Cardiac muscle cell (in vitro differentiated cells and primary cell): ENCODE results near the gene CASS4. TPM values are rescaled to one million over a fixed set of nuclear protein-coding genes. Genes with fewer than 3 reads are reported as not detected.

Source experiments
- DNase-seq, 2 donors: peaks; one replicate each; pipeline versions ENCODE4 v3.0.0 to v3.0.0-alpha.2; 2010 to 2017; ENCODE audit warnings: low read depth in 1 of 2, low spot score in 1 of 2
- H3K27ac ChIP-seq: fragments of 200-600 bp; sonication (generic); 2 replicates; pipeline ENCODE4 v1.5.1; 2016
- H3K27me3 ChIP-seq: fragments of 200-600 bp; sonication (generic); 2 replicates; pipeline ENCODE4 v1.6.0; 2016; ENCODE audit warnings: control low read depth
- H3K36me3 ChIP-seq: fragments of 200-600 bp; sonication (generic); 2 replicates; pipeline ENCODE4 v1.5.1; 2016; ENCODE audit warnings: control low read depth
- H3K4me1 ChIP-seq: fragments of 200-600 bp; sonication (generic); 2 replicates; pipeline ENCODE4 v1.8.1; 2017; ENCODE audit warnings: low read depth, mild to moderate bottlenecking, mixed run types
- H3K4me3 ChIP-seq: fragments of 200-600 bp; sonication (generic); 2 replicates; pipeline ENCODE4 v1.5.1; 2016; ENCODE audit warnings: mild to moderate bottlenecking
- H3K9me3 ChIP-seq: fragments of 200-600 bp; sonication (generic); 2 replicates; pipeline ENCODE4 v1.5.1; 2017; ENCODE audit warnings: low read depth, mild to moderate bottlenecking, control low read depth
- polyA plus RNA-seq: library from polyadenylated mRNA; unstranded; fragments of >200 nt; fragmentation: Nextera tagmentation; extraction: Ambion mirVana; gene quantifications from 2 replicates; pipeline ENCODE4 v1.2.1, GENCODE V29; 2016
- total RNA-seq: library from RNA; depleted of rRNA; stranded (reverse); fragments of >200 nt; gene quantifications from 2 replicates; pipeline ENCODE4 v1.2.3, GENCODE V29; 2016
- TF ChIP-seq, protein P1 (sequence below): IDR thresholded peaks from 2 replicates; pipeline ENCODE4 v1.5.1; 2012; ENCODE audit warnings: low read depth, mild to moderate bottlenecking, low read length

The CASS4 gene
- total and polyA plus RNA-seq, 2 experiments from 2014 or later, result 0.12 TPM; not detected in 1

DNA sequence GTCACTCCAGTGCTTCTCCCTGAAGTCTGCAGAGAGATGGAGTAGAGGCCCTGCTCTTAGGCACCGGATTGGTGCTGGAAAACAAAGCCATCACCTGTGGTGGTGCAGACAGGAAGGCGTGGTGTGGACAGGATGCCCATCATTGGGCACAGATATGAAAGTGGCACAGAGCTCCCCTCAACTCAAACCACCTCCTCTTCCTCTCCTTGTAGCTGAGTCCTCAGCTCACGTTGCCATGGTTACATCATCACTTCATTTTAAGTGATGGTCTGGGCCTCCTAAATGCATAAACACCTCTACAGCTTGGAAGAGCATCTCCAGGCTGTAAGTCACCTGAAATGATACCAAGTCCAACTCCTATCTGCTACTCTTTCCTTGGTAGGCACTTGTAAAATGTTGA, 48.4 kb downstream of the CASS4 start:
- Histone ChIP-seq H3K9me3 (no peaks in the 10 kb centered on the region), H3K27me3 (peaks cover 41% of the 10 kb centered on the region), H3K4me3 (no peak overlapping the region), H3K36me3 (no peaks in the 10 kb centered on the region), H3K27ac (no peak overlapping the region), H3K4me1 (no peaks in the 10 kb centered on the region)
- TF ChIP-seq, protein P1, sequence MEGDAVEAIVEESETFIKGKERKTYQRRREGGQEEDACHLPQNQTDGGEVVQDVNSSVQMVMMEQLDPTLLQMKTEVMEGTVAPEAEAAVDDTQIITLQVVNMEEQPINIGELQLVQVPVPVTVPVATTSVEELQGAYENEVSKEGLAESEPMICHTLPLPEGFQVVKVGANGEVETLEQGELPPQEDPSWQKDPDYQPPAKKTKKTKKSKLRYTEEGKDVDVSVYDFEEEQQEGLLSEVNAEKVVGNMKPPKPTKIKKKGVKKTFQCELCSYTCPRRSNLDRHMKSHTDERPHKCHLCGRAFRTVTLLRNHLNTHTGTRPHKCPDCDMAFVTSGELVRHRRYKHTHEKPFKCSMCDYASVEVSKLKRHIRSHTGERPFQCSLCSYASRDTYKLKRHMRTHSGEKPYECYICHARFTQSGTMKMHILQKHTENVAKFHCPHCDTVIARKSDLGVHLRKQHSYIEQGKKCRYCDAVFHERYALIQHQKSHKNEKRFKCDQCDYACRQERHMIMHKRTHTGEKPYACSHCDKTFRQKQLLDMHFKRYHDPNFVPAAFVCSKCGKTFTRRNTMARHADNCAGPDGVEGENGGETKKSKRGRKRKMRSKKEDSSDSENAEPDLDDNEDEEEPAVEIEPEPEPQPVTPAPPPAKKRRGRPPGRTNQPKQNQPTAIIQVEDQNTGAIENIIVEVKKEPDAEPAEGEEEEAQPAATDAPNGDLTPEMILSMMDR, result no peak
- no peak for DNase-seq

DNA sequence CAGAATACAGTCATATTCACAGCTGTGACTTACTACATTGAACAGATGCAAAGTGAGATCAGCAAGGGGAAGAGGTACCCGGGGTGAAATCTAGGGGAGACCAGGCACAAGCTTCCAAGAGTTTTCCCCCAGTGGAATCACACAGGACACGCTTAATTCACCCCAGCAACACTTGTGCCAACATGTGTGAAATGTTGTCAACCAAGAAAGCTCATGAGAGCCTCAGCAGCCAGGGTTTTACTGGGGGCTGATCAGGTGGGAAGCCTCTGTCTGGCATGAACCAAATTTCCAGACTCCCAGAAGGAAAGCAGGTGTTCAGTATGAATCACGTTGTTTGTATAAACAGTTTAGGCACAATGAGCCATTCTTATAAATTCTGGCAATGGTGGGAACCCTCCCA, 49.5 kb downstream of the CASS4 start:
- H3K4me3 ChIP-seq, result no peak overlapping the region
- no peaks in the 10 kb centered on the region for H3K4me1 ChIP-seq
- H3K27me3 ChIP-seq, result peaks cover 41% of the 10 kb centered on the region
- TF ChIP-seq, protein P1, result no peak
- no peak overlapping the region for H3K27ac ChIP-seq
- no peaks in the 10 kb centered on the region for H3K9me3 ChIP-seq
- H3K36me3 ChIP-seq, result no peaks in the 10 kb centered on the region
- DNase-seq, result no peak

GRCh38 chr20:56463428-56463827, 51.4 kb downstream of the CASS4 start:
- Histone ChIP-seq H3K27me3 (peaks cover 41% of the 10 kb centered on the region), H3K36me3 (no peaks in the 10 kb centered on the region), H3K27ac (no peak overlapping the region), H3K9me3 (no peaks in the 10 kb centered on the region), H3K4me3 (no peak overlapping the region), H3K4me1 (no peaks in the 10 kb centered on the region)
- no peak for DNase-seq
- TF ChIP-seq, protein P1, result no peak

GRCh38 chr20:56465997-56466396, 53.9 kb downstream of the CASS4 start:
- TF ChIP-seq, protein P1, result no peak
- Histone ChIP-seq H3K4me3 (no peak overlapping the region), H3K27me3 (peaks cover 25% of the 10 kb centered on the region), H3K27ac (no peak overlapping the region), H3K36me3 (no peaks in the 10 kb centered on the region), H3K4me1 (peaks cover 6% of the 10 kb centered on the region), H3K9me3 (no peaks in the 10 kb centered on the region)
- no peak for DNase-seq

- peak overlapping the region; percentile 84 for H3K4me3 ChIP-seq
- TF ChIP-seq, protein P1, result no peak
- no peak for DNase-seq
- no peaks in the 10 kb centered on the region for H3K36me3 ChIP-seq
- no peaks in the 10 kb centered on the region for H3K9me3 ChIP-seq
- no peak overlapping the region for H3K27ac ChIP-seq
- peaks cover 6% of the 10 kb centered on the region for H3K27me3 ChIP-seq
- H3K4me1 ChIP-seq, result peaks cover 6% of the 10 kb centered on the region
These were observed 55.9 kb downstream of the CASS4 start for GRCh38 chr20:56467968-56468315.
